ENCODE measurements around the gene GTF3C1.

GRCh38 chr16:27473101-27473900, 76.4 kb downstream of the GTF3C1 start:
- TF ChIP-seq EZH2phosphoT487 (IDR thresholded peaks at IDR 0.05; ENCODE audit: insufficient read depth, low read depth): no peak
- TF ChIP-seq EZH2 (IDR thresholded peaks at IDR 0.05; ENCODE audit: insufficient read depth, poor library complexity, severe bottlenecking): no peak
